GM12878 (cell line): ENCODE data around the gene MAD1L1. TPM values are rescaled to one million over a fixed set of nuclear protein-coding genes. Genes with fewer than 3 reads are reported as not detected.

Experiments used
- ATAC-seq: fragments of 200-7000 bp; cut with Tn5 transposase; 3 replicates; pipeline ENCODE4 v1.9.1; 2020; ENCODE audit warnings: mild to moderate bottlenecking, moderate library complexity
- BruUV-seq: library from RNA; stranded (reverse); fragments of 400-500 nt; replicated peaks from 2 replicates; lab custom pipeline; 2021; lab: Mats Ljungman, UMichigan
- CTCF ChIA-PET: fragments of 300-600 bp; sonication (Branson Sonifier 250); formaldehyde crosslinking; extraction: SDS; loops from one replicate; lab custom pipeline; 2021; ENCODE audit warnings: inconsistent platforms; lab: Yijun Ruan, JAX
- POLR2A ChIA-PET: fragments of 350-600 bp; formaldehyde crosslinking; extraction: SDS; loops from one replicate; lab custom pipeline; 2021; ENCODE audit warnings: inconsistent platforms; lab: Charles Lee
- RAD21 ChIA-PET: fragments of 300-600 bp; sonication (Branson Sonifier 250); formaldehyde crosslinking; loops from one replicate; lab custom pipeline; 2023; ENCODE audit warnings: antibody characterized with exemption; ENCODE audit not compliant: unreplicated experiment; lab: Charles Lee
- SMC1A ChIA-PET: fragments of 300-600 bp; sonication (Branson Sonifier 250); formaldehyde crosslinking; loops from one replicate; lab custom pipeline; 2023; ENCODE audit not compliant: unreplicated experiment, uncharacterized antibody; lab: Charles Lee
- DNase-seq: peaks from one replicate; pipeline ENCODE4 v3.0.0-alpha.2; 2011; ENCODE audit warnings: low read depth, low spot score
- FAIRE-seq: peaks from 3 replicates; lab custom pipeline; 2011; peaks lifted over from hg19 to GRCh38; lab: Jason Lieb, UNC
- H2AFZ ChIP-seq: 2 replicates; pipeline ENCODE4 v1.6.0; 2011; ENCODE audit warnings: low read depth, low read length, control low read depth; ENCODE audit not compliant: control insufficient read depth
- H3K27ac ChIP-seq: 2 replicates; pipeline ENCODE4 v1.5.1; 2011; ENCODE audit warnings: control low read depth; ENCODE audit not compliant: control insufficient read depth, insufficient read depth
- H3K27me3 ChIP-seq, 2 experiments: replicated peaks in 1 of 2; 2 replicates each; pipeline versions ENCODE4 v1.6.0 to v1.6.1; 2011; ENCODE audit warnings: low read length in 1 of 2; ENCODE audit not compliant: control insufficient read depth in 2 of 2, insufficient read depth in 2 of 2
- H3K36me3 ChIP-seq, 2 experiments: 2 replicates each; pipeline ENCODE4 v1.5.1; 2011; ENCODE audit warnings: low read length in 1 of 2; ENCODE audit not compliant: control insufficient read depth in 2 of 2, insufficient read depth in 2 of 2
- H3K4me1 ChIP-seq: 2 replicates; pipeline ENCODE4 v1.6.1; 2011; ENCODE audit warnings: mild to moderate bottlenecking, low read length, moderate library complexity, mixed read lengths; ENCODE audit not compliant: control insufficient read depth, insufficient read depth
- H3K4me2 ChIP-seq: 2 replicates; pipeline ENCODE4 v1.6.0; 2011; ENCODE audit warnings: control low read depth; ENCODE audit not compliant: control insufficient read depth, insufficient read depth
- H3K4me3 ChIP-seq: fragments of 200-600 bp; sonication (generic); 2 replicates; pipeline ENCODE4 v1.5.1; 2016
- H3K79me2 ChIP-seq: 2 replicates; pipeline ENCODE4 v1.6.0; 2011; ENCODE audit warnings: low read length; ENCODE audit not compliant: control insufficient read depth, insufficient read depth
- H3K9ac ChIP-seq: 2 replicates; pipeline ENCODE4 v1.8.0; 2011; ENCODE audit warnings: low read length, control low read depth, mixed read lengths; ENCODE audit not compliant: control insufficient read depth, insufficient read depth
- H3K9me3 ChIP-seq: replicated peaks from 3 replicates; pipeline ENCODE4 v1.5.1; 2011; ENCODE audit warnings: mild to moderate bottlenecking, low read length; ENCODE audit not compliant: control insufficient read depth, insufficient read depth
- H4K20me1 ChIP-seq: 2 replicates; pipeline ENCODE4 v1.6.0; 2011; ENCODE audit not compliant: control insufficient read depth, insufficient read depth
- CBX3 ChIP-seq: fragments of 200-600 bp; sonication (generic); IDR thresholded peaks from 2 replicates; pipeline ENCODE4 v1.6.1; 2016; ENCODE audit warnings: low read depth, borderline replicate concordance
- RELA ChIP-seq: fragments of 450-650 bp; IDR thresholded peaks from 2 replicates; pipeline ENCODE4 v1.8.0; 2014; ENCODE audit warnings: borderline replicate concordance; ENCODE audit not compliant: partially characterized antibody
- WGBS: methylation state at CpG from one replicate; pipeline ENCODE4 v1.1.6; 2016; ENCODE audit warnings: low lambda C conversion rate; ENCODE audit not compliant: insufficient replicate concordance, insufficient coverage; ENCODE audit errors: missing lambda C conversion rate; 5-methylcytosine and 5-hydroxymethylcytosine counted together
- in situ Hi-C: fragments of 300-500 bp; cut with MboI; formaldehyde crosslinking; loops from 9 replicates; pipeline ENCODE4 v1.14.3; 2018; ENCODE audit warnings: mixed read lengths
- intact Hi-C: fragments of 100-400 bp; cut with micrococcal nuclease; formaldehyde crosslinking; loops from one replicate; pipeline ENCODE4 v1.14.2; 2022; ENCODE audit not compliant: unreplicated experiment
- polyA plus RNA-seq, 11 experiments: library from polyadenylated mRNA; depleted of rRNA in 4 of 11; unstranded in 6 of 11; stranded (reverse) in 5 of 11; fragments of >200 nt; fragmentation: Nextera tagmentation in 4 of 11; fragmentation: Illumina TruSeq in 1 of 11; extraction: Ambion mirVana in 4 of 11; extraction: Trizol in 1 of 11; gene quantifications; 1 replicate in 1 of 11; 2 replicates in 10 of 11; pipeline versions ENCODE4 v1.2.1 to v1.2.3, GENCODE V29; 2011 to 2016; ENCODE audit warnings: inconsistent platforms in 2 of 11, missing spikeins in 2 of 11, low read depth in 1 of 11
- total RNA-seq, 4 experiments: library from RNA; depleted of rRNA in 3 of 4; stranded (reverse); fragments of >200 nt in 3 of 4; fragmentation: Illumina TruSeq in 1 of 4; extraction: Trizol in 1 of 4; gene quantifications; 2 replicates each; pipeline versions ENCODE4 v1.2.1 to v1.2.3, GENCODE V29; 2013 to 2021
- TF ChIP-seq, protein P1 (sequence below): fragments of 450-650 bp; IDR thresholded peaks from 2 replicates; pipeline ENCODE4 v1.6.1; 2017; ENCODE audit warnings: borderline replicate concordance

Gene MAD1L1
- total and polyA plus RNA-seq, 10 of the 15 experiments (the other 5 are each of a cell fraction or from before 2014, with no cell fraction given) = 2.2 to 76.8 (median 38.3) TPM

DNA sequence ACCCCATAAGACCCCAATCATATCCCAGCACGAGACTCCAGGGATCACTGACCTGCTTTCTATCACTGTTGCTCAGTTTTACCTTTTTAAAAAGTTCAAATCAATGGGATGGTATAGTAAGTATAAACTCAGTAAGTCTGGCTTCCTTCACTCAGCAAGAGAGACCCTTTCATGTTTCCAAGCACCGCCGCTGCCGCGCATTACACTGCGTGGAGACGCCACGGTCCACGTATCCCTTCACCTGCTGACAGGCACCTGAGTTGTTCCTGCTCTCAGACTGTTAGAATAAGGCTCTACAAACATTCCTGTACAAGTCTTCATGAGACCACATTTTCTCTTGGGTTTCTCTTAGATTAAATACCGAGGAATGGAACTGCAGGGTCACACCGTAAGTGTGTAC, 28.3 kb downstream of the MAD1L1 start:
- peaks cover 3% of the 10 kb centered on the region for H3K79me2 ChIP-seq
- BruUV-seq = no TSS peak
- WGBS = 93% methylated on average over 11 of the region's 11 CpGs
- H3K4me1 ChIP-seq = peaks cover 14% of the 10 kb centered on the region
- H4K20me1 ChIP-seq = no peaks in the 10 kb centered on the region
- TF ChIP-seq, protein P1, sequence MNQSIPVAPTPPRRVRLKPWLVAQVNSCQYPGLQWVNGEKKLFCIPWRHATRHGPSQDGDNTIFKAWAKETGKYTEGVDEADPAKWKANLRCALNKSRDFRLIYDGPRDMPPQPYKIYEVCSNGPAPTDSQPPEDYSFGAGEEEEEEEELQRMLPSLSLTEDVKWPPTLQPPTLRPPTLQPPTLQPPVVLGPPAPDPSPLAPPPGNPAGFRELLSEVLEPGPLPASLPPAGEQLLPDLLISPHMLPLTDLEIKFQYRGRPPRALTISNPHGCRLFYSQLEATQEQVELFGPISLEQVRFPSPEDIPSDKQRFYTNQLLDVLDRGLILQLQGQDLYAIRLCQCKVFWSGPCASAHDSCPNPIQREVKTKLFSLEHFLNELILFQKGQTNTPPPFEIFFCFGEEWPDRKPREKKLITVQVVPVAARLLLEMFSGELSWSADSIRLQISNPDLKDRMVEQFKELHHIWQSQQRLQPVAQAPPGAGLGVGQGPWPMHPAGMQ = no peak
- TF ChIP-seq RELA (no peak), CBX3 (no peak)
- ChIA-PET SMC1A (interaction anchor here (0.6 to 1.9 kb wide), 2 partner anchors 15 to 143 kb away, joined by 3 to 4 read pairs; no protein-coding TSS in a partner anchor), RAD21 (interaction anchor here (1.3 kb wide), 1 partner anchor 105 kb away, joined by 4 read pairs; no protein-coding TSS in a partner anchor), POLR2A (no interaction called here), CTCF (interaction anchor here (0.5 to 1.8 kb wide), 2 partner anchors 10 to 21 kb away, joined by 3 to 11 read pairs; no protein-coding TSS in a partner anchor)
- H3K27ac ChIP-seq = no peak overlapping the region
- in situ Hi-C loops (no loop called here), intact Hi-C loops (loop anchor here (10.0 kb wide), 1 partner anchor 390 kb away; no protein-coding TSS in a partner anchor)
- DNase-seq = no peak
- no peak for FAIRE-seq
- ATAC-seq = no peak
- H3K4me2 ChIP-seq = no peak overlapping the region
- H3K9me3 ChIP-seq = no peaks in the 10 kb centered on the region
- H3K9ac ChIP-seq = no peak overlapping the region
- H3K4me3 ChIP-seq = no peak overlapping the region
- no peak overlapping the region for H2AFZ ChIP-seq
- H3K36me3 ChIP-seq = peaks cover 10 to 26% of the 10 kb centered on the region in 2 experiments
- H3K27me3 ChIP-seq = no peaks in the 10 kb centered on the region
